ENCODE measurements around the gene CDH6.

The CDH6 gene

DNA sequence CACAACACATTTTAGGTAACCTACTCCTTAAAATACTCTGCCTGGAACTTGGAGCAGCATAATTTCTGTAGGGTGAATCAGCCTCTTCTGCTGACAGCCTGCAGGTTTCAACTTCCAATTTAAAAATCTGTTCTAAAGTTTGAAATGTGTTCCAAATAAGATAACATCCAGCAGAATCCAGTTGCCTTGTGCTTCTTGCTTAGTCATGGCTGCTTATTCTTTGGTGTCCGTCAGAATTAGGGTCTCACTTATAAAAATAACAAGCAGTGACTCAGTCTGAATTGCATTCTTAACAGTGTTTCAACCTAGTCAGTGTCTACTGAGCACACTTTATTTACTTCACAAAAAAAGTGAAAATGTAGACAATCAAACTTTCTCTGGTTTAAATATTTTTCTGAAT lies 3.7 kb downstream of the CDH6 start:
- DNase-seq (ENCODE audit: low read depth), result no peak

DNA sequence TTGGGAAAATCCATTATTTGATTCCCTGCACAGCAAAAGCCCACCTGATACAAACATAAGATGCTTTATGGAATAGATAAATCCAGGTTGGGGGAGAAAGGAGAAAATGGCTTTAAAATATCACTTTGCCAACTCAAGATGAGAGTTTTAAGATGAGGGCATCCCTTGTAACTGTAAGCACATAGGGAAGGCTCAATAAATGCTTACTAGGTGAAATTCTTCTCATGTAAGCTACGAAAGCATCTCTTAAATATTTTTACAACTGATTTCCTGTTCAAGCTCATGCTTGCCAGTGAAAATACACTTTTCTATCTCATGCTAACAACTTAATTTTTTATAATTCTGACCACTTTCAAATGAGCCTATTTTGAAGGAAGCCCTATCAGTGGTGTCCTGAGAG lies 11.5 kb downstream of the CDH6 start:
- DNase-seq (ENCODE audit: low read depth), result no peak

DNA sequence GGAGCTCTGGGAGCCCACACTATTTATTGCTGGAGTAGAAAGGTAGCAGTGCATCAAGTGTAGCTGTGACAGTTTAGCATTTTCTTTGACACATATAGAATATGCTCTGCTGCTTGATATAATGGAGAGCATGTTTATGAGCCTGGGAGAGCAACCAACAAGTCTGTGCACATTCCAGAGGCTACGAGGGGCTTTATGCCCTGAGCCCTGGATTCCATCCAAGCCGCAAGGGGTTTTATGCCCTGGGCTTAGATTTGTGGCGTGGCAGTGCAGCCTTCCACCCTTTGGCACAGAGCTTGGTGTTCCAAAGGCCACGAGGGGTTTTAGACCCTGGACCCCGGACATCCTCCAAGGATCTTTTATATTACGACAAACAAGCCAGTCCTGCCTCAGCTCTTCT lies 14.6 kb downstream of the CDH6 start:
- DNase-seq (ENCODE audit: low read depth), result no peak

GRCh38 chr5:31209334-31209733 lies 15.8 kb downstream of the CDH6 start:
- DNase-seq (ENCODE audit: low read depth), result no peak

DNA sequence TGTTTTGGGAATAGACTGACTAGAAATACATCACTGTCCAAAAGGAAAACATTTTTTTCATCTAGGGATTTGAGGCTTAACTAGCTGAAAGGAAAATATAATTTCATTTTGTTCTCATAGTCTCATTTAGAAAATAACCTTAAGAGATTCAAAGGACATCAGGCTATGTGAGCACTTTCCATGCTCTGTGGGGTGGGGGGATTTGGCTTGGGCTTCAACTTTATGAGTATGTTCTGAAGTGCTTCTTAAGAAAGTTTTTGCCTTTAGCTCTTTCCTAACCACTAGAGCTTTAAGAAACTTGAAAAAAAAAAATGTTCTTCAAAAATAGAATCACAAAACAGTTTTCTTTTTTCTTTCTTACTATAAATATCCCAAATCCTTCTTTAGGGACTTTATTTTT lies 17.6 kb downstream of the CDH6 start:
- DNase-seq (ENCODE audit: low read depth), result no peak

GRCh38 chr5:31213257-31213656 lies 19.8 kb downstream of the CDH6 start:
- DNase-seq (ENCODE audit: low read depth), result no peak

DNA sequence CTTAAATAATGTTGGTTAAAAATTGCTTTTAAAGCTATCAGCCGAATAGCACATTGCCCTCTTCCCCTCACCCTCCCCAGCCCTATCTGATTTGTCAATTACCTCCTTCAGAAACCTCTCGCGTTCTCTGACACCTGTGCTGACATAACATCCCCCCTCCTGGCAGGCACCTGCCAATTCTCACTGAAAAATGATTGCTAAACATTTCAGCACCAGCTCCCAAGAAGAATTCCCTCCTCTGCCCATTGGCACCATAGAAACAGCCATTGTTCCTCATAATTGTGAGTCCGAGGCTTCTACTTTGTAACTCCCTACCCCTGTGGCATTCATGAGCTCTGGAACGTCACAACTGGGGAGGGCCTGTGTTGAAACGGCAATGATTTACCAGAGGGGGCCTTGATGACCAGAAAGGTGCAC lies 20.2 kb downstream of the CDH6 start:
- DNase-seq (ENCODE audit: low read depth), result no peak

DNA sequence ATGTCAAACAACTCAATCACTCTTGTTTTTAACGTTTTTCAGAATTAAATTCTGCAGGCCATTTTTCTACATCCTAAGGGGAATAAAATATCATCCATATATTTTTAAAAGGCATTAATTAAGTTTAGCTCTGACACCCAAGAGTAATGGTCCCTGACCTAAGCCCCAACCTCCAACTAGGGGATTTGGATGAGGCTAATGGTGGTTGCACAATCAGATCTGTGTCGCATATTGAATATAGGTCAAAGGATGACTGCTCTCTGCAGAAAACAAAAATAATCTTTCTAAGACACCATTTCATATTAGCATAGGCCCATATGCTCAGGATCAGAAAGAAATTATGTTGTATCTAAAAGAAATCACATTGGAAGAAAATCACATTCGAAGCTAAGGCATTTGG lies 20.7 kb downstream of the CDH6 start:
- no peak for DNase-seq (ENCODE audit: low read depth)

GRCh38 chr5:31215236-31215635 lies 21.8 kb downstream of the CDH6 start:
- no peak for DNase-seq (ENCODE audit: low read depth)

DNA sequence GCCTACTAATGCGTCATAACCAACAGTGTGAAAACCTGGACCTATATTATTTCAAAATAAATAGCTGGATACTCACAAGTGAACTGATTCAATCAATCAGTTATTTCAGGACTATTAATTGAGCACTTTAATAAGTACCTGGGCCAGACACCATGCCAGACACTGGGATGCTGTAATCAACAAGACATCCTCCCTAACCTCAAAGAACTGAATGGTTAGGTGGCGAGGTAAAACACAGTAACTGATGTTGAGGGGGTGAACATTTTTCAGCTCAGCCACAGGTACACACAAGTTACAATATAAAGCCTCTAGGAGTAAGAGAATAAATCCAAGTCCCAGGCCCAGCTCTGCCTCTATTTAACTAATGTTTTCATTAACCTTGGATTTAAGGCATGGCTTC lies 24.0 kb downstream of the CDH6 start:
- no peak for DNase-seq (ENCODE audit: low read depth)

GRCh38 chr5:31218978-31219377 lies 25.5 kb downstream of the CDH6 start:
- no peak for DNase-seq (ENCODE audit: low read depth)

DNA sequence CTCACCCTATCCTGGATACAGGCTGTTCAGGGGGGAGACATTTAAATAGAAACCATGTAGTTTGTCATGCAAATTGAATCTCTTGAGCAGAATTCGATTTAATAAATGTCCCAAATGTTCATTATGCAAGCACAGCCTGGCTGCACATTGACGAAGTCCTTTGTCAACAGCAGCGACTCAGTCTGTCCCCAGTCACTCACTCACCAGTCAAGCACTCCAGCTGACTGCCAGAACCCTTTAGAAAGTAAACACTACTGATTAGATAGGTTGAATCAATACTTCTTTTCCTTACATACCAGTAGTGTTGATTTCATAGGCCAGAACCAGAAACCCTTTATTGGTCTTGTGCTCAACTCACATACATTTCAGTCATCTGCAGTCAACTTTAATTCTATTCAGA lies 27.5 kb downstream of the CDH6 start:
- no peak for DNase-seq (ENCODE audit: low read depth)

- no peak for DNase-seq (ENCODE audit: low read depth)
Measured at GRCh38 chr5:31225118-31225517, 31.6 kb downstream of the CDH6 start.

- no peak for DNase-seq (ENCODE audit: low read depth)
Measured at GRCh38 chr5:31225613-31226012, 32.1 kb downstream of the CDH6 start.

GRCh38 chr5:31226651-31227050 lies 33.2 kb downstream of the CDH6 start:
- no peak for DNase-seq (ENCODE audit: low read depth)

DNA sequence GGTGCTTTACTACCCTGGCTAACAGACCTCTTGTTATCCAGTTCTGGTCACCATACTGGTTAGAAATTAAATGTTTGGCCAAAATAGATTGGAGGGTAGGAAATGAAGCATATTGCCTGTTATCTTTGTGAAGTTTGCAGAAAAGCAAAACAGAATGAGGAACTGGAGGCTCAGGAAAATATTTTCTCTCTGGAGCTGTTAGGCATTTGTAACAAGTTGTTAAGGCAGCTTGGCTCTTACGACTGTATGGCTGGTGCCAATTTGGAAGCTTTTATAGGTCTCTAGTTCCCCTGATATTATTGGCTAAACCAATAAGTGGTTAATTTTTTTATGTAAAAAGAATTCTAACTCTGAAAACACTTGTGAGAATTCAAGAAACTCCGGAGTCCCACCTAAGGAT lies 35.8 kb downstream of the CDH6 start:
- no peak for DNase-seq (ENCODE audit: low read depth)

DNA sequence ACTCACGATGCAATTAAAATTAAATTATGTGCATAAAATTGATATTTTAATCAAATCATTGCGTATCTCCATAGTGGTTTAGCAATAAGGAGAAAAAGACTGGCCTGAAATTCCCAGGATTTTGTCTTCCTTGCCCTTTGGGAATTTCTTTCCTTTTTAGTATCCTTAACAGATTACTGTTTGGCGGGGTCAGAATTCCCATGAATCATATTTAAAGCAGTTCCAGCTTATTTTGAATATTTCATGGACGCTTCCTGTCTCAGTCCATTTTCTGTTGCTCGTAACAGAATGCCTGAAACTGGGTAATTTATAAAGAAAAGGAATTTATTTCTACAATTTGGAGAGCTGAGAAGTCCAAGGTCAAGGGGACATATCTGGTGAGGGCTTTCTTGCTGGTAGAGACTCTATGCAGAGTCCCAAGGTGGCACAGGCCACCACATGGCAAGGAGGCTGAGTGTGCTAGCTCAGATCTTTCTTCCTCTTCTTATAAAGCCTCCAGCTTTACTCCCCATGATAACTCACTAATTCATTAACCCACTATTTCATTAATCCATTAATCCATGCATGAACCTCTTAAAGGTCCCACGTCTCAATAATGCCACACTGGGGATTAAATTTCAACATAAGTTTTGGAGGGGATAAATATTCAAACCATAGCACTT lies 37.8 kb downstream of the CDH6 start:
- DNase-seq (ENCODE audit: low read depth), result no peak

GRCh38 chr5:31232273-31232888 lies 38.9 kb downstream of the CDH6 start:
- DNase-seq (ENCODE audit: low read depth), result no peak

- DNase-seq (ENCODE audit: low read depth), result no peak
Measured at GRCh38 chr5:31235381-31235780, 41.9 kb downstream of the CDH6 start.

DNA sequence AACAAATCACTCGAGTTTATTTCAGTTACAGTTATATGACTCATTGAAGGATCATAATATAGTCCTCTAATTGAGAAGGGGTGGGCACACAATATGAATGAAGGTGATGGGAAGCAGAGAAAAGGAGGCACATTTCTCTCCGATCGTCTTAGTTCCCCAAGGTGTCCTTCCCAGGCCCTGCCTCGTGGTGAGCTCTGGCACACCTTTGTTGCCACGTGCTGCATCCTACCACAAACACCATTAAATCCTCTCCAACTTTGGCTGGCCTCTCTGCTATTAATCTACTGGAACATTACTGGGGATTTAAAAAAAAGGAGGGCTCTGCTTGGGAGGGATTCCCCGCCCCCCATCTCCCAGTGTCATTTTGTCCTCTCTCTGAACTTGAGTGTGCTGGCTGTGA lies 42.9 kb downstream of the CDH6 start:
- DNase-seq (ENCODE audit: low read depth), result no peak

DNA sequence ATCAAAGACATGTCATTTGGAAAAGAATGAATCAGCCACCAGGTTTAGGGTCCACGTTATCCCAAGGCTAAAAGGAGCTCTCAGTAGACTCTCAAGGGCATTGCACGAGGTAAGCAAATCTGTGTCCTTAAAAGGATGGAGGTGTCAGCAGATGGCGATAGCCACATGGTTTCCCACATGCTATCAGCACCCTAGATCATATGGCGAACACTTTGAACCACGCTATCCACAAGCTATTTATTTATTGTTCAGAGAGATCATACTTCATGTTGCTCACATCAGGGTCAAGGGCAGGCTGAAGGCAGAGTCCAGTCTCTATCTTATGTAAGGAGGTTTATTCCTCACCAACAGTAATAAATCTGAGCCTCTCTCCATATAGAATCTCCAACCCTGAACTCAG lies 43.7 kb downstream of the CDH6 start:
- DNase-seq (ENCODE audit: low read depth), result no peak

- DNase-seq (ENCODE audit: low read depth), result no peak
Measured at GRCh38 chr5:31238497-31238896, 45.0 kb downstream of the CDH6 start.

GRCh38 chr5:31244921-31245320 lies 51.4 kb downstream of the CDH6 start:
- DNase-seq (ENCODE audit: low read depth), result no peak

DNA sequence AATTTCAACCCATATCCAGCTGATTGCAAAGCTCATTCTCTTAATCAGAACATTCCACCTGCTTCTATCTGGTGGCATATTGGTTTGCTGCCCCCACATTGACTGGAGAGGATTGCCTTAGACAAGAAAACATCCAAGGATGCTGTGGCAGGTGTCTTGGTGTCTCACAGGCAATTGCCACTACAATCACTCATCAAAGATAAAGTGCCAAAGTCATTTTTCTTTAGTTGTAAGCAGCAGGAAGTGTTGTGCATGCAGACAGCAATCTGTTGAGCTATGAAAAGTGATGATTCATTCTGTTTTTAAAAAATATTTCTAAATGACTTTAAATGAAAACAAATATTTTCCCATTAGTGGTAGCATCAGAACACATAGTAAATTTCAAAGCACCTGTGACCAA lies 53.9 kb downstream of the CDH6 start:
- DNase-seq (ENCODE audit: low read depth), result no peak

Measured in activated T-helper 1 cell treated with Interleukin-2 at 50 U/mL for 16 hours (primary cell).